ENCODE results near the gene MED29. TPM values are rescaled to one million over a fixed set of nuclear protein-coding genes. Genes with fewer than 3 reads are reported as not detected.

Gene MED29
- total RNA-seq, 1 donor from 2014 or later, result 32.4 TPM

DNA sequence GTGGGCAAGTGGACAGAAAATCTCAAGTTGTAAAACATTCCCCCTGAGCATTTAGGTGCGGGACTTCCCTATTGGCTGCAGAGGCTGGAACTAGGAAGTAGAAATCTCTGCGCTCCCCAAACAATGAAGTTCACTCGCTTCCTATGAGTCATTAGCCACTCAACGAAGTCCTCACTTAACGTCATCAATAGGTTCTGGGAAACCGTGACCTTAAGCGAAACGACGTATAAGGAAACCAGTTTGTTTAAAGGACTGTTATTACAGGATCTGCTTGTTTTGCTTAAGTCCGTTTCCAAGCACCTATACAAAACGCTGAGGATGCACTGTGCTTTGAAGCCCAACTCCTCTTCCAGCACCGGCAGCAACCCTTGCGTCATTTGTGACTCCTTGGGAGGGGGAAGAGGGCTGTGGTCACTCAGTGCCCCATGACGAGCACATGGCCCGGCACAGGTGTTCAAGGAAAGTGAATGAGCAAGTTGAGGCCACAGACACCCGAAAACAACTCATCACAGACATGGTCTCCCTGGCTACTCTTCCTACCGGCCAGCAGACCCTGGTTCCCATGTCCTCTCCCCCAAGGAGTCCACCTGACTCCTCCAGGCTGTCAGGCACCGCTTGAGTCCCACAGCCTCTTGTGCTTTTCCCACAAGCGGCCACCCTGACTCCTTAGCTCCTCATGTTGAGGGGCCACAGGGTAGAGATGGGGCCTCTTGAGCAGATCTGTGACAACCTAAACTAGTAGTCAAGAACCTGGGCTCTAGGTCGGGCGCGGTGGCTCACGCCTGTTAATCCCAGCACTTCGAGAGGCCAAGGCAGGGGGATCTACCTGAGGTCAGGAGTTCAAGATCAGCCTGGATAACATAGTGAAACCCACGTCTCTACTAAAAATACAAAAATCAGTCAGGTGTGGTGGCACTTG lies 39.8 kb downstream of the MED29 start:
- DNase-seq (ENCODE audit: low spot score), result no peak
- TF ChIP-seq CTCF (IDR thresholded peaks at IDR 0.05; ENCODE audit: unreplicated experiment), result no peak
- Mint-ChIP-seq H3K4me1 (ENCODE audit: unreplicated experiment) (peaks cover 15% of the 10 kb centered on the region), H3K27me3 (ENCODE audit: unreplicated experiment) (peaks cover 19% of the 10 kb centered on the region), H3K27ac (ENCODE audit: unreplicated experiment) (peak overlapping the region; percentile 85), H3K4me3 (ENCODE audit: unreplicated experiment) (peak overlapping the region; percentile 31), H3K9me3 (ENCODE audit: unreplicated experiment) (no peaks in the 10 kb centered on the region), H3K36me3 (ENCODE audit: low read depth, unreplicated experiment) (peaks cover 26% of the 10 kb centered on the region)

- no peaks in the 10 kb centered on the region for H3K9me3 Mint-ChIP-seq (ENCODE audit: unreplicated experiment)
- H3K27me3 Mint-ChIP-seq (ENCODE audit: unreplicated experiment), result peaks cover 30% of the 10 kb centered on the region
- no peak for TF ChIP-seq CTCF (IDR thresholded peaks at IDR 0.05; ENCODE audit: unreplicated experiment)
- no peak for DNase-seq (ENCODE audit: low spot score)
- peak overlapping the region; percentile 83 for H3K27ac Mint-ChIP-seq (ENCODE audit: unreplicated experiment)
- H3K4me1 Mint-ChIP-seq (ENCODE audit: unreplicated experiment), result peaks cover 29% of the 10 kb centered on the region
- peaks cover 29% of the 10 kb centered on the region for H3K36me3 Mint-ChIP-seq (ENCODE audit: low read depth, unreplicated experiment)
- no peak overlapping the region for H3K4me3 Mint-ChIP-seq (ENCODE audit: unreplicated experiment)
These were observed 41.5 kb downstream of the MED29 start for GRCh38 chr19:39432677-39433025.

DNA sequence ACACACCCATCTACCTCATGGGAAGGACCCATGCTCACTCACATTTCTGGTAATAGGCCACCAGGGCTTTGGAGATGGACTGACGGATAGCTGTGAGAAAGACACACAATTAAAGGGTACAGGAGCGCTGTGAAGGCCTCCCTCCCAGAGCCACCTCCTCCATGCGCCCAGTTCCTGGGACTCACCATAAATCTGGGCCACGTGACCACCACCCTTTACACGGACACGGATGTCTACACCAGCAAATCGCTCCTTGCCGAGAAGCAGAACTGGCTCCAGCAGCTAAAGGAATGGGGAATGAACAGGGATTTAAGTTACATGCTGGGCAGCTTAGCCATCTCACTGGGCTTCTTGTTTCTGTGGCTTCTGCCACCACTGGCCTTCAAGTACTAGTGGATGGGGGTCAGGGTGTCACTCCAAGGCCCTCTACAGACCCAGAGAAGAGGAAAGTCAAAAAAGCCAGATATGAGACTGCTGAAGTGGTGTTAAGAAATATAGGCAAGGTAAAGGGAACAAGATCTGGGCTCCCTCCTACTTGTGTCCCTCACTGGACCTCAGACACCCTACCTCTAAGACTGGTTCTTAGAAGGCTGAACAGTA lies 42.4 kb downstream of the MED29 start:
- H3K4me1 Mint-ChIP-seq (ENCODE audit: unreplicated experiment), result peaks cover 34% of the 10 kb centered on the region
- peaks cover 29% of the 10 kb centered on the region for H3K36me3 Mint-ChIP-seq (ENCODE audit: low read depth, unreplicated experiment)
- H3K9me3 Mint-ChIP-seq (ENCODE audit: unreplicated experiment), result no peaks in the 10 kb centered on the region
- TF ChIP-seq CTCF (IDR thresholded peaks at IDR 0.05; ENCODE audit: unreplicated experiment), result no peak
- peak overlapping the region; percentile 26 for H3K27ac Mint-ChIP-seq (ENCODE audit: unreplicated experiment)
- H3K4me3 Mint-ChIP-seq (ENCODE audit: unreplicated experiment), result peak overlapping the region; percentile 18
- peaks cover 26% of the 10 kb centered on the region for H3K27me3 Mint-ChIP-seq (ENCODE audit: unreplicated experiment)
- DNase-seq (ENCODE audit: low spot score), result no peak

- peaks cover 29% of the 10 kb centered on the region for H3K36me3 Mint-ChIP-seq (ENCODE audit: low read depth, unreplicated experiment)
- peak overlapping the region; percentile 80 for H3K27ac Mint-ChIP-seq (ENCODE audit: unreplicated experiment)
These were observed 43.2 kb downstream of the MED29 start for GRCh38 chr19:39434123-39435076.

More at GRCh38 chr19:39434123-39435076, 43.2 kb downstream of the MED29 start:
- Mint-ChIP-seq H3K4me3 (ENCODE audit: unreplicated experiment) (peak overlapping the region; percentile 100), H3K27me3 (ENCODE audit: unreplicated experiment) (peaks cover 26% of the 10 kb centered on the region), H3K4me1 (ENCODE audit: unreplicated experiment) (peaks cover 34% of the 10 kb centered on the region), H3K9me3 (ENCODE audit: unreplicated experiment) (no peaks in the 10 kb centered on the region)
- no peak for TF ChIP-seq CTCF (IDR thresholded peaks at IDR 0.05; ENCODE audit: unreplicated experiment)
- no peak for DNase-seq (ENCODE audit: low spot score)

All from endothelial cell (in vitro differentiated cells).